Neural progenitor cell (in vitro differentiated cells): ENCODE data around the gene RHO. TPM values are rescaled to one million over a fixed set of nuclear protein-coding genes. Genes with fewer than 3 reads are reported as not detected.

ENCODE experiments used
- DNase-seq: peaks from one replicate; pipeline ENCODE4 v3.0.0-alpha.2; 2016; ENCODE audit warnings: low spot score
- H2AFZ ChIP-seq: fragments of 200-600 bp; sonication (generic); replicated peaks from 2 replicates; pipeline ENCODE4 v1.6.1; 2016; ENCODE audit warnings: antibody characterized with exemption
- H3F3A ChIP-seq: fragments of 200-600 bp; sonication (generic); 2 replicates; pipeline ENCODE4 v1.6.1; 2016; ENCODE audit warnings: antibody characterized with exemption, low read depth
- H3K27ac ChIP-seq: fragments of 200-600 bp; sonication (generic); 2 replicates; pipeline ENCODE4 v1.5.1; 2016; ENCODE audit warnings: mild to moderate bottlenecking
- H3K27me3 ChIP-seq: fragments of 200-600 bp; sonication (generic); 2 replicates; pipeline ENCODE4 v1.6.1; 2016; ENCODE audit warnings: mild to moderate bottlenecking, moderate library complexity
- H3K36me3 ChIP-seq: fragments of 200-600 bp; sonication (generic); 2 replicates; pipeline ENCODE4 v1.5.1; 2016
- H3K4me1 ChIP-seq: fragments of 200-600 bp; sonication (generic); 2 replicates; pipeline ENCODE4 v1.6.1; 2016; ENCODE audit warnings: mixed run types
- H3K4me2 ChIP-seq: fragments of 200-600 bp; sonication (generic); 2 replicates; pipeline ENCODE4 v1.6.1; 2016
- H3K4me3 ChIP-seq: fragments of 200-600 bp; sonication (generic); 2 replicates; pipeline ENCODE4 v1.5.1; 2016
- H3K79me2 ChIP-seq: fragments of 200-600 bp; sonication (generic); 2 replicates; pipeline ENCODE4 v1.6.1; 2016; ENCODE audit warnings: low read depth
- H3K9ac ChIP-seq: fragments of 200-600 bp; sonication (generic); 2 replicates; pipeline ENCODE4 v1.6.1; 2016
- H3K9me3 ChIP-seq: fragments of 200-600 bp; sonication (generic); 2 replicates; pipeline ENCODE4 v1.5.1; 2016; ENCODE audit warnings: low read depth
- H4K20me1 ChIP-seq: fragments of 200-600 bp; sonication (generic); 2 replicates; pipeline ENCODE4 v1.6.1; 2016; ENCODE audit warnings: low read depth
- H3K27ac Mint-ChIP-seq: 3 replicates; pipeline ENCODE4 v1.8.0; 2021; ENCODE audit warnings: mixed read lengths
- H3K27me3 Mint-ChIP-seq: 2 replicates; pipeline ENCODE4 v1.8.0; 2022; ENCODE audit warnings: low read depth, mild to moderate bottlenecking, inconsistent platforms, moderate library complexity, mixed read lengths; ENCODE audit not compliant: insufficient read depth
- H3K36me3 Mint-ChIP-seq: 3 replicates; pipeline ENCODE4 v1.8.0; 2021; ENCODE audit warnings: mixed read lengths
- H3K4me1 Mint-ChIP-seq: 3 replicates; pipeline ENCODE4 v1.8.0; 2021; ENCODE audit warnings: mixed read lengths
- H3K4me3 Mint-ChIP-seq: 3 replicates; pipeline ENCODE4 v1.8.0; 2021; ENCODE audit warnings: mild to moderate bottlenecking, moderate library complexity, mixed read lengths
- H3K9me3 Mint-ChIP-seq: 3 replicates; pipeline ENCODE4 v1.8.0; 2020; ENCODE audit warnings: mixed read lengths
- EZH2 ChIP-seq: fragments of 200-600 bp; sonication (generic); IDR thresholded peaks from 2 replicates; pipeline ENCODE4 v1.6.1; 2017; ENCODE audit warnings: antibody characterized with exemption, mild to moderate bottlenecking, moderate library complexity
- EZH2phosphoT487 ChIP-seq: fragments of 200-600 bp; sonication (generic); IDR thresholded peaks from 2 replicates; pipeline ENCODE4 v1.6.1; 2017; ENCODE audit warnings: antibody characterized with exemption
- total RNA-seq: library from RNA; depleted of rRNA; stranded (reverse); fragments of >200 nt; gene quantifications from 2 replicates; pipeline ENCODE4 v1.2.3, GENCODE V29; 2015; ENCODE audit warnings: low replicate concordance
- TF ChIP-seq, protein P1 (sequence below): fragments of 200-600 bp; sonication (generic); IDR thresholded peaks from 2 replicates; pipeline ENCODE4 v1.5.1; 2017; ENCODE audit warnings: antibody characterized with exemption, mild to moderate bottlenecking

The RHO gene
- total RNA-seq, 1 donor from 2014 or later, result not detected

DNA sequence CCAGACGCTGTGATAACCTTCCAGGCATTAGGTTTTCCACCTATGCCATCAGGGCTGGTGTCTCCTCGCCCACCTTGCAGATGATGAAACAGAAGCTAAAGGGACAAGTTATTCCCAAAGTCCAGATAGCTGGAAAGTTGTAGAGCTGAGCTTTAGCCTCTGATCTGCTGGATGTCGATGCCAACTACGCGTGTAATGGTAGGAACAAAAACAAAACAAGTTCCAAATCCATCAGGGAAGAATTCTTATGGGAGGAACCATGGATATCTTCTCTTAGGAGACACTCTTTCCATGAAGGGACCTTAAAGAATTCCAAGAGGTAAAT lies 28.1 kb upstream of the RHO start:
- Histone ChIP-seq H3K27me3 (no peaks in the 10 kb centered on the region), H4K20me1 (no peaks in the 10 kb centered on the region), H3K27ac (no peak overlapping the region), H3K36me3 (no peaks in the 10 kb centered on the region), H3K9ac (no peak overlapping the region), H2AFZ (no peak overlapping the region), H3K4me1 (peaks cover 3% of the 10 kb centered on the region), H3K4me3 (no peak overlapping the region), H3K79me2 (no peaks in the 10 kb centered on the region), H3F3A (no peaks in the 10 kb centered on the region), H3K9me3 (no peaks in the 10 kb centered on the region), H3K4me2 (no peak overlapping the region)
- no peak overlapping the region for H3K27ac Mint-ChIP-seq
- peaks cover 2% of the 10 kb centered on the region for H3K4me1 Mint-ChIP-seq
- H3K9me3 Mint-ChIP-seq, result no peaks in the 10 kb centered on the region
- H3K36me3 Mint-ChIP-seq, result peaks cover 27% of the 10 kb centered on the region
- TF ChIP-seq, protein P1, sequence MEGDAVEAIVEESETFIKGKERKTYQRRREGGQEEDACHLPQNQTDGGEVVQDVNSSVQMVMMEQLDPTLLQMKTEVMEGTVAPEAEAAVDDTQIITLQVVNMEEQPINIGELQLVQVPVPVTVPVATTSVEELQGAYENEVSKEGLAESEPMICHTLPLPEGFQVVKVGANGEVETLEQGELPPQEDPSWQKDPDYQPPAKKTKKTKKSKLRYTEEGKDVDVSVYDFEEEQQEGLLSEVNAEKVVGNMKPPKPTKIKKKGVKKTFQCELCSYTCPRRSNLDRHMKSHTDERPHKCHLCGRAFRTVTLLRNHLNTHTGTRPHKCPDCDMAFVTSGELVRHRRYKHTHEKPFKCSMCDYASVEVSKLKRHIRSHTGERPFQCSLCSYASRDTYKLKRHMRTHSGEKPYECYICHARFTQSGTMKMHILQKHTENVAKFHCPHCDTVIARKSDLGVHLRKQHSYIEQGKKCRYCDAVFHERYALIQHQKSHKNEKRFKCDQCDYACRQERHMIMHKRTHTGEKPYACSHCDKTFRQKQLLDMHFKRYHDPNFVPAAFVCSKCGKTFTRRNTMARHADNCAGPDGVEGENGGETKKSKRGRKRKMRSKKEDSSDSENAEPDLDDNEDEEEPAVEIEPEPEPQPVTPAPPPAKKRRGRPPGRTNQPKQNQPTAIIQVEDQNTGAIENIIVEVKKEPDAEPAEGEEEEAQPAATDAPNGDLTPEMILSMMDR, result no peak
- TF ChIP-seq EZH2 (no peak), EZH2phosphoT487 (no peak)
- DNase-seq, result no peak
- H3K4me3 Mint-ChIP-seq, result no peak overlapping the region
- peaks cover 3% of the 10 kb centered on the region for H3K27me3 Mint-ChIP-seq

DNA sequence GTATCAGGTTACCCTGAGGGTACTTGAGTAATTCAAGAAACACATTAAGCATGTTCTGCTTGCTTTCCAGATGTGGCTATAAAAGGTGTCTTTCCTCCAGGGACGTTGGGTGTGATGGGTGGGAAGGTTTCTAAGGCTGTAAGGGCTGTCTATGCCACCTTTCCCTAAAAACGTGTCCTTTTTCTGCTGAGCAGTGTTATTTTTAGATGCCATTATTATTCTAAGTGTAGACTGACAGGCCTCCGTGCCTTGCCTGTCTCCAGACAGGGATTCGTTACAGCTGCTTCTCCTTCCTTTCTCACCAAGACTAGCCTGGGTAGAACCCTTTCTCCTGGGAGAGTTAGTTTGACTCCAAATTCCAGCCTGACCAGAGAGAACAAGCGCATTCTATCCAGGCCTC lies 26.8 kb upstream of the RHO start:
- Mint-ChIP-seq H3K27me3 (peaks cover 3% of the 10 kb centered on the region), H3K4me1 (no peaks in the 10 kb centered on the region), H3K4me3 (no peak overlapping the region), H3K27ac (no peak overlapping the region), H3K9me3 (no peaks in the 10 kb centered on the region), H3K36me3 (peaks cover 31% of the 10 kb centered on the region)
- no peak overlapping the region for H3K4me2 ChIP-seq
- no peak overlapping the region for H3K27ac ChIP-seq
- no peaks in the 10 kb centered on the region for H3K4me1 ChIP-seq
- H3K36me3 ChIP-seq, result no peaks in the 10 kb centered on the region
- no peak overlapping the region for H2AFZ ChIP-seq
- no peaks in the 10 kb centered on the region for H3K79me2 ChIP-seq
- no peak overlapping the region for H3K9ac ChIP-seq
- no peaks in the 10 kb centered on the region for H3K9me3 ChIP-seq
- H3F3A ChIP-seq, result no peaks in the 10 kb centered on the region
- no peak for DNase-seq
- H3K4me3 ChIP-seq, result no peak overlapping the region
- no peaks in the 10 kb centered on the region for H4K20me1 ChIP-seq
- TF ChIP-seq EZH2 (no peak), EZH2phosphoT487 (no peak)
- TF ChIP-seq, protein P1, result no peak
- H3K27me3 ChIP-seq, result no peaks in the 10 kb centered on the region

DNA sequence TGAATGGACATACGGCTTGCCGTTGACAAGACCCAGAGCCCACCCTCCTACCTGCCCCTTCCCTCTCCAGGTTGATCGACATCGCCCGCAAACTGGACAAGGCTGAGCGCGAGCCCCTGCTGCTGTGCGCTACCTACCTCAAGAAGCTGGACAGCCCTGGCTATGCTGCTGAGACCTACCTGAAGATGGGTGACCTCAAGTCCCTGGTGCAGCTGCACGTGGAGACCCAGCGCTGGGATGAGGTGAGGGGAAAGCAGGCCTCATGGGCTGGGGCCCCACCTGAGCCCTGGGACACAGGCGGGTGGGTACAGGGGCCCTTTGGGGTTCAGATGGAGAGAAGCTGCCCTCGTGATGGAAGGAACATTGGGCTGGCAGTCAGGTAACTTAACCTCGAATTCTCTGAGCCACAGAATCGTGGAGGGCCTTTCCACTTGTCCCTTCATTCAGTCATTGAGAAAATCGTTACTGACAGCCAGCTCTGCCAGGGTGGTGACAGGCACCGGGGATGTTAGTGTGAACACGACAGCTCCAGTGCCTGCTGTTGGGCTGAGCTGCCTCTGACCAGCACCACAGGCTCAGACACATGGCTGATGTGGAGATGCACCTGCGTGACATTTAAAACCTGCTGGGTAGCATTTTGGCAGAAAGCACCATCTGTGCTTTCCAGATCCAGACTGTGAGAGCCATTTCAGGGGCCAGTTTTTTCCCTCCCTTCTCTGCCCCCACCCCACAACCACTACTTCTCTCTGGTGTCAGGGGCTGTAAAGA lies 25.6 kb upstream of the RHO start:
- no peaks in the 10 kb centered on the region for H3K27me3 ChIP-seq
- Mint-ChIP-seq H3K9me3 (no peaks in the 10 kb centered on the region), H3K4me3 (no peak overlapping the region), H3K27me3 (peaks cover 3% of the 10 kb centered on the region), H3K27ac (peak overlapping the region; percentile 46), H3K4me1 (no peaks in the 10 kb centered on the region), H3K36me3 (peaks cover 35% of the 10 kb centered on the region)
- H3K4me1 ChIP-seq, result no peaks in the 10 kb centered on the region
- no peaks in the 10 kb centered on the region for H3F3A ChIP-seq
- H2AFZ ChIP-seq, result no peak overlapping the region
- H3K27ac ChIP-seq, result no peak overlapping the region
- no peak overlapping the region for H3K4me3 ChIP-seq
- no peaks in the 10 kb centered on the region for H3K9me3 ChIP-seq
- H3K79me2 ChIP-seq, result no peaks in the 10 kb centered on the region
- no peak overlapping the region for H3K9ac ChIP-seq
- H3K4me2 ChIP-seq, result no peak overlapping the region
- no peak for DNase-seq
- no peaks in the 10 kb centered on the region for H3K36me3 ChIP-seq
- TF ChIP-seq EZH2 (no peak), EZH2phosphoT487 (no peak)
- TF ChIP-seq, protein P1, result no peak
- H4K20me1 ChIP-seq, result no peaks in the 10 kb centered on the region
